Lower lobe of right lung (tissue), 2 donors: ENCODE results near the gene COL9A3. TPM values are rescaled to one million over a fixed set of nuclear protein-coding genes. Genes with fewer than 3 reads are reported as not detected.

ENCODE experiments used
- ATAC-seq, 2 donors: fragments of 200-7000 bp; cut with Tn5 transposase; one replicate each; pipeline ENCODE4 v1.9.1; 2020 to 2022; ENCODE audit warnings: mild to moderate bottlenecking in 2 of 2, moderate library complexity in 2 of 2
- DNase-seq: peaks from one replicate; pipeline ENCODE4 v3.0.0-alpha.2; 2020
- H3K27ac ChIP-seq: fragments of 200-600 bp; one replicate; pipeline ENCODE4 v1.8.0; 2022
- H3K27me3 ChIP-seq: fragments of 200-600 bp; one replicate; pipeline ENCODE4 v1.8.0; 2022; ENCODE audit warnings: low read depth
- H3K36me3 ChIP-seq: fragments of 200-600 bp; one replicate; pipeline ENCODE4 v1.8.0; 2022; ENCODE audit warnings: mild to moderate bottlenecking
- H3K4me1 ChIP-seq: fragments of 200-600 bp; one replicate; pipeline ENCODE4 v1.8.0; 2022
- H3K4me3 ChIP-seq: fragments of 200-600 bp; one replicate; pipeline ENCODE4 v1.8.0; 2022; ENCODE audit warnings: mild to moderate bottlenecking
- H3K9me3 ChIP-seq: fragments of 200-600 bp; one replicate; pipeline ENCODE4 v1.8.0; 2022
- intact Hi-C: fragments of 100-400 bp; cut with DNase I; formaldehyde crosslinking; loops from one replicate; pipeline ENCODE4 v1.11.0; 2022
- total RNA-seq: library from RNA; stranded (reverse); fragmentation: NEBNext Ultra II Directional; extraction: Animal tissue kit (Norgen Biotek cat#: 25700); gene quantifications from one replicate; pipeline ENCODE4 v1.2.1, GENCODE V29; 2021
- TF ChIP-seq, protein P1 (sequence below): fragments of 200-600 bp; IDR thresholded peaks from one replicate; pipeline ENCODE4 v1.8.0; 2022; ENCODE audit warnings: antibody characterized with exemption, mild to moderate bottlenecking
- donor health status: DM: no; HTN: yes; CAD: no; lungs with severe emphysema.

Gene COL9A3
- total RNA-seq, 1 donor from 2014 or later = 0.89 TPM

DNA sequence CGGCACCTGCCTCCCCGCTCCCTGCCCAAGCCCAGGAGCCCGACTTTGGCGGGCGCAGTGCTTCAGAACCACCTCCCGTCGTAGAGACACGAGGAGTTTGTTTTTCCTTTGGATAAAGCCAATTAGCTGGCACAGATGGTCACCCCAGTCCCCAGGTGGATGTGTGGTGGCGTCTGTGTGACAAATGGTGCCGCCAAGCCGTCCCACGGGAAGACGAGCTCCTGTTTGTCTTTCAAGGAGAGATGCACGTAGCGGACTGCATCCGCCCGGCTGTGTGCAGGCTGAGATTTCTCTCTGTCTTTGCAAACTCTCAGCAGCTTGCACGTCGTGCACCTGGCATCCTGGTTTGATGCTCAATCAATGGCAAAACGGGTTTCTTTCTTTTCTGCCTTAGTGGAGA is 36.6 kb upstream of the COL9A3 start:
- intact Hi-C loops = no loop called here
- Histone ChIP-seq H3K4me1 (peaks cover 4% of the 10 kb centered on the region), H3K4me3 (no peak overlapping the region), H3K9me3 (no peaks in the 10 kb centered on the region), H3K27ac (no peak overlapping the region), H3K36me3 (no peaks in the 10 kb centered on the region), H3K27me3 (no peaks in the 10 kb centered on the region)
- DNase-seq (no peak), ATAC-seq (no peak)
- TF ChIP-seq, protein P1, sequence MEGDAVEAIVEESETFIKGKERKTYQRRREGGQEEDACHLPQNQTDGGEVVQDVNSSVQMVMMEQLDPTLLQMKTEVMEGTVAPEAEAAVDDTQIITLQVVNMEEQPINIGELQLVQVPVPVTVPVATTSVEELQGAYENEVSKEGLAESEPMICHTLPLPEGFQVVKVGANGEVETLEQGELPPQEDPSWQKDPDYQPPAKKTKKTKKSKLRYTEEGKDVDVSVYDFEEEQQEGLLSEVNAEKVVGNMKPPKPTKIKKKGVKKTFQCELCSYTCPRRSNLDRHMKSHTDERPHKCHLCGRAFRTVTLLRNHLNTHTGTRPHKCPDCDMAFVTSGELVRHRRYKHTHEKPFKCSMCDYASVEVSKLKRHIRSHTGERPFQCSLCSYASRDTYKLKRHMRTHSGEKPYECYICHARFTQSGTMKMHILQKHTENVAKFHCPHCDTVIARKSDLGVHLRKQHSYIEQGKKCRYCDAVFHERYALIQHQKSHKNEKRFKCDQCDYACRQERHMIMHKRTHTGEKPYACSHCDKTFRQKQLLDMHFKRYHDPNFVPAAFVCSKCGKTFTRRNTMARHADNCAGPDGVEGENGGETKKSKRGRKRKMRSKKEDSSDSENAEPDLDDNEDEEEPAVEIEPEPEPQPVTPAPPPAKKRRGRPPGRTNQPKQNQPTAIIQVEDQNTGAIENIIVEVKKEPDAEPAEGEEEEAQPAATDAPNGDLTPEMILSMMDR = no peak

DNA sequence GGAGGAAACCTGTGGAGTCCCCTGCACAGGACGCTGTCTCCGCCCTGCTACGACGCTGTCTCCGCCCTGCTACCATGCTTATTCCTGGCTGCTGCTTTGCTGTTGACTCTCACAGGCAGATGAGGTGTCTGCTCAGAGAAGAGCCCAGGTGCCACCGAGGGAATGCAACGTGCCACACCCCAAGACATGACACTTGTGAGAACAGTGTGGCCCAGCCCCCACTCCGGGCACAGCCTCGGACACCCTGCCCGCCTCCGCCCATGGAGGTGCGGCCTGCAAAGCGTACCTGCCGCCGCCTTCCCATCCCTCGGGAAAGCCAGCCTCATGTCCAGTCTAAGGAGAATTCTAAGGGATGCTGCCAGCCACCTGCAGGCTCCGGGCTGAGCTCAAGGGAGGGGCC is 36.2 kb upstream of the COL9A3 start:
- DNase-seq = no peak
- Histone ChIP-seq H3K27me3 (peaks cover 4% of the 10 kb centered on the region), H3K4me1 (peaks cover 4% of the 10 kb centered on the region)

DNA sequence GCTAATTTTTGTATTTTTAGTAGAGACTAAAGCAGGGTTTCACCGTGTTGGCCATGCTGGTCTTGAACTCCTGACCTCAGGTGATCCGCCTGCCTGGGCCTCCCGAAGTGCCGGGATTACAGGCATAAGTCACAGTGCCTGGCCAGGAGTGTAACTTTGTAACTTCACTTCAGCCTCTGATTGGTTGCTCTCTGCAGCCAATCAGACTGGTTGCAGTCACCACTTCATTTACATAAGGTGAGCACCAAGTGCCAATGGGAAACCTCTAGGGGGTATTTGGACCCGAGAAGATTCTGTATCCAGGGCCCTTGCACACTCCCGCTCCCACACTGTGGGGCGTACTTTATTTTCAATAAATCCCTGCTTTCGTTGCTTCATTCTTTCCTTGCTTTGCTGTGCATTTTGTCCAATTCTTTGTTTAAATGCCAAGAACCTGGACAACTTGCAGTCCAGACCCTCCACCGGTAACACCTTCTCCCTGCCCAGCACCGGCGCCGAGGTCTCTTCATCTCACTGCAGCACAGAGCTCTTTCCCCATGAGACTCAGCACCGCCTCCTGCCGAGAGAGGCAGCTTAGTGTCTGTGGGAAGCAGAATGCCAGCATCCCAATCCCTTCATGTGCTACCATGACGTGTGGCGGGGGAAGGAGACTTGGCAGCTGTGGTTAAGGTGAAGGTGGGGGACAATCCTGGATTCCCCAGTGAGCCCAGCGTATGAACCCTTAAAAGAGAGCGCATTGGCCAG is 34.5 kb upstream of the COL9A3 start:
- Histone ChIP-seq H3K27ac (no peak overlapping the region), H3K9me3 (no peaks in the 10 kb centered on the region), H3K4me3 (no peak overlapping the region), H3K27me3 (peaks cover 11% of the 10 kb centered on the region), H3K4me1 (no peaks in the 10 kb centered on the region), H3K36me3 (no peaks in the 10 kb centered on the region)
- ATAC-seq (no peak), DNase-seq (no peak)
- intact Hi-C loops = no loop called here
- TF ChIP-seq, protein P1 = no peak

More for the DNA sequence above, 36.2 kb upstream of the COL9A3 start:
- H3K27ac ChIP-seq = no peak overlapping the region
- TF ChIP-seq, protein P1 = no peak
- no peaks in the 10 kb centered on the region for H3K9me3 ChIP-seq
- intact Hi-C loops = no loop called here
- ATAC-seq = no peak
- H3K36me3 ChIP-seq = no peaks in the 10 kb centered on the region
- no peak overlapping the region for H3K4me3 ChIP-seq

DNA sequence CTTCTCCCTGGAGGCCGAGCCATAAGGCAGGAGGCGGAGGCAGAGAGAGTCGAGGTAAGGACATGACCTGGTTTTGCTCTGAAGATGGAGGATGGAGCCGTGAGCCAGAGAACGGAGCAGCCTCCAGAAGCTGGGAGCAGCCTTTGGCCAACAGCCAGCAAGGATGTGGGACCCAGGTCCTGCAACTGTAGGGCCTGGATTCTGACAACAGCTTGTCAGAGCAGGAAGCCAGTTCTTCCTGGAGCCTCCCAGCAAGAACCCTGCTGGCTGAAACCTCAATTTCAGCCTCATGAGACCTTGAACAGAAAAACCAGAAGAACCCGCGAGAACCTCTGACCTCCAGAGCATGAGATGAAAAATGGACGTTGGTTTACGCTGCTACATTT is 34.0 kb upstream of the COL9A3 start:
- Histone ChIP-seq H3K27ac (no peak overlapping the region), H3K4me1 (no peaks in the 10 kb centered on the region), H3K27me3 (peaks cover 14% of the 10 kb centered on the region), H3K4me3 (no peak overlapping the region), H3K9me3 (no peaks in the 10 kb centered on the region), H3K36me3 (no peaks in the 10 kb centered on the region)
- TF ChIP-seq, protein P1 = no peak
- ATAC-seq (no peak), DNase-seq (no peak)
- intact Hi-C loops = no loop called here

DNA sequence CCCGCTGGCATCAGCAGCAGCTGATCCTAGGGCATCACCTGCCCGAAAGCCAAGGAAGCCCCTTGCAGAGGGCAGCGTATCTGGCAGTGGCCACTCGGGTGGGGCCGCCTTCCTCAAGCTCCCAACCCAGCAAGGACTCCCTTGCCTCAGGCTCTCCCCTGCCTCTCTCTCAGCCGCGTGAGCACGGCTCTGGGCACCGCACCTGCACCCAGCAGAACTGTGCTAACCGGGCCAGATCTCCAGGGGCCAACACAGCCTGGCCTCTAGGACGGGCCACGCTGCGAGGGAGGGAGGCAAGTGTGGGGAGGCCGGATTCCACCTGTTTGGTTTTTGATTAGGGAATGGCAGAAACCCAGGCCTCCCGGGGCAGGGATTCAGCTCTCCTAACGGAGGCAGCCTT is 32.4 kb upstream of the COL9A3 start:
- Histone ChIP-seq H3K27ac (no peak overlapping the region), H3K27me3 (peaks cover 14% of the 10 kb centered on the region), H3K4me3 (no peak overlapping the region), H3K36me3 (no peaks in the 10 kb centered on the region), H3K9me3 (no peaks in the 10 kb centered on the region), H3K4me1 (no peaks in the 10 kb centered on the region)
- TF ChIP-seq, protein P1 = no peak
- DNase-seq = no peak
- intact Hi-C loops = no loop called here
- ATAC-seq = no peak
